OCI-LY3 (cell line): ENCODE data around the gene ANKRD18A.
"Not testable (repeated sequence)": the region's sequence is repeated elsewhere in the genome, so short reads cannot be mapped to it uniquely, and the experiment has no call there.

Source experiments
- CTCF ChIP-seq: fragments of 200-600, 300-600 bp; sonication (generic); IDR thresholded peaks from 2 replicates; pipeline ENCODE4 v1.5.1; 2014; ENCODE audit warnings: antibody characterized with exemption, low read length, low read depth
- EZH2phosphoT487 ChIP-seq: fragments of 200-600 bp; shearing (Covaris generic); IDR thresholded peaks from 2 replicates; pipeline ENCODE4 v1.6.1; 2018; ENCODE audit warnings: antibody characterized with exemption, mixed run types, low read depth

- not testable (repeated sequence) for TF ChIP-seq EZH2phosphoT487, CTCF
These were observed 62.6 kb downstream of the ANKRD18A start for GRCh38 chr9:38557746-38558145.
